Subcutaneous adipose tissue (tissue), 4 donors: ENCODE data around the gene CDCA3. TPM values are rescaled to one million over a fixed set of nuclear protein-coding genes. Genes with fewer than 3 reads are reported as not detected.

Experiments used
- total RNA-seq, 4 donors: library from RNA; depleted of rRNA; stranded (reverse); fragments of >200 nt; gene quantifications; one replicate each; pipeline ENCODE4 v1.1.0, GENCODE V29; 2016
- TF ChIP-seq, protein P1 (sequence below): fragments of 450-650 bp; IDR thresholded peaks from one replicate; pipeline ENCODE4 v1.5.1; 2016; ENCODE audit warnings: low read depth, mild to moderate bottlenecking, control low read depth, antibody characterized with exemption, moderate library complexity

CDCA3 gene
- total RNA-seq, 4 donors from 2014 or later, result 0.38 to 2.6 (median 1.9) TPM; not detected in 1

DNA sequence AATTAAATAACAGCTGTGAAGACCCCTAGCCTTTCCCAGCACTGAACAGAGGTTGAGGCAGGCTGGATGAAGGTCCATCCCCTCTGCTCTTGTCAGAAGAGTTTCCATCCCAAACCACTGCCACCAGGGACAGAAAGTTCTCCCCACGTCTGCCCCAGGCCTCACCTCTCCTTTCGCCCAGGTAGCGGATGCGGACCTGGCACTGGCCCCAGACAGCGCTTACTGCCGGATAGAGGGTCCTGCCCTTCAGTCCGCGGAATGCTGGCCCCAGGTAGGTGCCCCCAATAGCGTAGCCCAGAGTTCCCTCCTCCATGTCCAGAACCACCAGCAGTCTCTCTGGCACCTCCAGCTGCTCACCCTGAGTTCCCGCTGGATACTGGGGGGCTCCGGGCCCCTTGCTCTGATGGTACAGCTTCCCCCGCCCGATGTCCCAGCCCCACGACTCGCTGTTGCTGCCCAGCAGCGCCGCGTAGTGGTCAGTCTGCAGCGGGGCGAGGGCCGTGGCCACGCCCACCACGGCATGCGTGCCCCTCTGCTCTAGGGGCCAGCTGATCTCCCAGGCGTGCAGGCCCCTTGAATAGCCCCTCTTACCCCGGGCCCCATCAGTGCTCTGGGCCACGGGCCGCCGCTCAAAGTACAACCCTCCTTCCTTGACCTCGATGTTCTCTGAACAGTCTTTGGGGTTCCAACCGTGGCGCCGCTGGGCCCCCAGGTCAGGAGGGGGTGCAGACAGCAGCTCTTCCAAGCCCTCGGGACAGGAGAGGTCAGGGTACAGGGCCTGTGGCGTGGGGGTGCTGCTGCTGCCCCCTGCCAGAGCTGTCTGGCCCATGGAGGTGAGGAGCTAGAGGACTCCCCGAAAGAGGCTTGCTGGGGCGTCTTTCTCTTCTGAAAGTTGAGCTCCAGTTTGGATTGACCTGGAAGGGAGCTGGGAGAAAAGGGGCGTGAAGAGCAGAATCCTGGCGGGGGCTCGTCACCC is 21.3 kb upstream of the CDCA3 start:
- TF ChIP-seq, protein P1, sequence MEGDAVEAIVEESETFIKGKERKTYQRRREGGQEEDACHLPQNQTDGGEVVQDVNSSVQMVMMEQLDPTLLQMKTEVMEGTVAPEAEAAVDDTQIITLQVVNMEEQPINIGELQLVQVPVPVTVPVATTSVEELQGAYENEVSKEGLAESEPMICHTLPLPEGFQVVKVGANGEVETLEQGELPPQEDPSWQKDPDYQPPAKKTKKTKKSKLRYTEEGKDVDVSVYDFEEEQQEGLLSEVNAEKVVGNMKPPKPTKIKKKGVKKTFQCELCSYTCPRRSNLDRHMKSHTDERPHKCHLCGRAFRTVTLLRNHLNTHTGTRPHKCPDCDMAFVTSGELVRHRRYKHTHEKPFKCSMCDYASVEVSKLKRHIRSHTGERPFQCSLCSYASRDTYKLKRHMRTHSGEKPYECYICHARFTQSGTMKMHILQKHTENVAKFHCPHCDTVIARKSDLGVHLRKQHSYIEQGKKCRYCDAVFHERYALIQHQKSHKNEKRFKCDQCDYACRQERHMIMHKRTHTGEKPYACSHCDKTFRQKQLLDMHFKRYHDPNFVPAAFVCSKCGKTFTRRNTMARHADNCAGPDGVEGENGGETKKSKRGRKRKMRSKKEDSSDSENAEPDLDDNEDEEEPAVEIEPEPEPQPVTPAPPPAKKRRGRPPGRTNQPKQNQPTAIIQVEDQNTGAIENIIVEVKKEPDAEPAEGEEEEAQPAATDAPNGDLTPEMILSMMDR, result no peak

DNA sequence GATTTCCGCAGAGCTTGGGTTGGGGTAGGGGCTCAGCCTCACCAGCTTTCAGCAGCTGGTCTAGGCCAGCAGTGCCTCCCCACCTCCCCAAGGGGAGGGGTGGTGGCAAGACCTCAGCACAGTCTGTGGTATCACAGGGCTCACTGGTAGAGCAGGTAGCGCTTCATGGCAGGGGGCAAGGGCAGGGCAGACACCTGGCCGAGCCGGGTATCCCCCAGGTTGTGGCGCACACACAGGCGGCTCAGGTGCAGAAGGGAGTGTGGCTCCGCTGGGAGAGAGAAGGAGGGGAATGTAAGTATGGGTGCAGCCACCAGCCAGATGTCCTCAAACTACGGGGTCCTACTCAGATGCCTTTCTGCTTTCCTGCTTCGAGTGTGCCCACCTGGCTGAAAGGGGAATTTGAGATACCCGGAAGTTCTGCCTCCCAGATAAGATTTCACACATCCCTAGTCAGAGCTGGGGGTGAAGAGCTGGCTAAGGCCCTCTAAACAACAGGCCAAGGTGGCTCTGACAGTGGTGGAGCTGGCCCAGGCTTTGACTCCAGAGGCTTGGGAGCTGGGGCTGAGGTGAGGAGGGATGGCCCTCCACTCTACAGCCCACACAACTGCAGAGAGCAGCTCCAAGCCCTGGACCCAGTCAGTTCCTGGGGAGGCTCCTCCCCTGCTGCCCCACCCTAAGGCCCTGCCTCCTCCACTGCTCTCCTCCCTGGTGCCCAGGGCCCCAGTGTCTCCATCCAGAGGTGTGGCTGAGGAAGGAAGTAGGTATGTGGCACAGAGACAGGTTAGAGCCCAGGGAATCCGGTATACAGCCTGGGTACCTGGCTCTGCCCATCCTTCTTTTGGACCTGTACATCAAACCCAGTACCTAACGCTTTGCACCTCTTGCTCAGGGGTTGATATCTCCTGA is 20.2 kb upstream of the CDCA3 start:
- TF ChIP-seq, protein P1, result no peak

DNA sequence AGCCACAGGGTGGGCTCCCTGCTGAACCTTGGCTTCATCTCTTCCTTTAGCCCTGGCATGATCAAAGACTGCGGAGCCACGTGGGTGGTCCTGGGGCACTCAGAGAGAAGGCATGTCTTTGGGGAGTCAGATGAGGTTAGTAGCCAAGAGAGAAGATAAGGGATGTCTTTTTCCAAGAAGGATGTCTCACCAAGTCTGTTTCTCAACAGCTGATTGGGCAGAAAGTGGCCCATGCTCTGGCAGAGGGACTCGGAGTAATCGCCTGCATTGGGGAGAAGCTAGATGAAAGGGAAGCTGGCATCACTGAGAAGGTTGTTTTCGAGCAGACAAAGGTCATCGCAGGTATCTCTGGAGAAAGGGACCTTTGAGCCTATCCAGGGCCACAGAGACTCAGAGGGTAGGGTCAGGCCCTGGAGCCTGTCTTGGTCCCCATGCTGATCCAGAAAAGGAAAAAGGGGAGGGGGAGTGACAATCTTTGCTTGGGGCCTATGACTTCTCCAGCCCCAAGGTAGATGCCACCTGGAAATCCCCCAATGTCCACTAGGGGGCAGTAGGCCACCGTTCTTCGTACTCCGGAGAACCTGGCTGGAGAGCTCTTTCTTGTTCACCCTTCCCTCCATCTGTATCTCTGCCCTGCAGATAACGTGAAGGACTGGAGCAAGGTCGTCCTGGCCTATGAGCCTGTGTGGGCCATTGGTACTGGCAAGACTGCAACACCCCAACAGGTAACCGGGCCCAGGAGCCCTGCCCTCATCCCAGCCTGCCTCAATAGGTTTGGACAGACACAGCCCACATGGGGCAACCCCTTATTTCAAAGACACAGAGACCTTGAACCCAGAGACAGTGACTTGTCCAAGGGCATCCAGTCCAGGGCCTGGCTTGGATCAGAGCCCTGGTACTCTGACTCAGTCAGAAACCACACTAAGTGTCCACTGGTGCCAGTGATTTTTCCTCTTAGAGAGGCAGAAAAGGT is 18.2 kb upstream of the CDCA3 start:
- TF ChIP-seq, protein P1, result no peak

DNA sequence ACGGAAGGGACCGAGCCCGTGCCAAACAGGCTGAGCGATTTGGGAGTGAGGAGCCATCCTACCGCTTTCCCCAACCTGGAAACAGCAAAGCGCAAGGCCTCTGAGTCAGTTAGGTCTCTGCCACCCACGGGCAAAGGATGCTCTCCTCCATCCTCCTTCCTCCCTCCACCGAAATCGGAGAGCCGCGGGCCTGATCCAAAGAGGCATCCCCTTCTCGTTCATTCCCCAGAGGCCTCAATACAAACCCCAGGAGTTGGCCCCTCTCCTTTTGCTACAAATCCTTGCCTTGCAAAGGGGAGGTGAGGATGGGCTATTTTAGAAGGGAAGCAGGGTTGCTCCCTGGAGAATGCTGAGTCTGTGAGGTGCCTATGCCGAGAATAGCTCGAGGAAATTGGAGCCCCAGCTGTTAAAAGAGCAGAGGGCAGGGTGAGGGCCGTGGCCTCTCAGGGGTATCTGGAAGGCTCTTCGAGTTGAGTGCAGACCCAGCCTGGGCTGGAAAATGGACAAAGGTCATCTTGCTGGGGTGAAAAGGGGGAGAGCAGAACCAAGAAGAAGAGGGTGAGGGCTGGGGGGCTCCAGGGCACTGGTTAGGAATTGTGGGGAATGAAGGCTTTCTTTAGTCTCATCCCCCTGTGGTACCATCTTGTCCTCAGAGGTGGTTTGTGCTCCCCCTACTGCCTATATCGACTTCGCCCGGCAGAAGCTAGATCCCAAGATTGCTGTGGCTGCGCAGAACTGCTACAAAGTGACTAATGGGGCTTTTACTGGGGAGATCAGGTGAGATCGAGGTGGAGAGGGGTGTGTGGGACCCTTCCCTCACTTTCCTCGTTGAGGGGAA is 17.3 kb upstream of the CDCA3 start:
- TF ChIP-seq, protein P1, result no peak

DNA sequence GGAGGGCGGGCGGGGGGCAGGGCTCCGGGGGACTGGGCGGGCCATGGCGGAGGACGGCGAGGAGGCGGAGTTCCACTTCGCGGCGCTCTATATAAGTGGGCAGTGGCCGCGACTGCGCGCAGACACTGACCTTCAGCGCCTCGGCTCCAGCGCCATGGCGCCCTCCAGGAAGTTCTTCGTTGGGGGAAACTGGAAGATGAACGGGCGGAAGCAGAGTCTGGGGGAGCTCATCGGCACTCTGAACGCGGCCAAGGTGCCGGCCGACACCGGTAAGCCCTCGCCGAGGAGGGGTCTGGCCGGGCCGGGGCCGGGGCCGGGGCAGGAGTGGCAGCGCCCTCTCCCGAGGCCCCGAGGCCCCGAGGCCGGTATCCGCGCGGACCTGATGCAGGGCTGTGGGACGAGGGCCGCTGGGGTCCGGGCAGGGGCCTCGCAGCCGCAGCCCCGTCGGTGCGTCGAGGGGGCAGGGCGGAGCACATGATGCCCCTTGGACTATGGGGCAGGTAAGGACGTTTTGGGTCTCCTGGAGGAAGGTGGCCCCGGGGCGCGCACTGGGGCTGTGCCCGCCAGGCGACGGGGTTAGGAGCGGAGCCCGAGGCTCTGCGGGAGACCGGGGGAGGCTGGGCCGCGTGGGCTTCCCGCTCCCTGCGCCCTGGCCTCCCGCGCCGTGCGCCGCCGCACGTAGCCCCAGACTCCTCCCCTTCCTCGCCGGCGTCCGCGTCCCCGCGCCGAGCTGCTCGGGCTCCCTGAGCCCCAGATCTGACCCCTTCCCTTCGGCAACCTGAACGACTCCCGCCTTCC is 16.5 kb upstream of the CDCA3 start, which contains the start of gene TPI1:
Gene TPI1, plus strand, starts transcription at position 119 of the 798 bp plus-strand sequence. Its CDS starts 36 bp downstream, at position 155.
- TF ChIP-seq, protein P1, result no peak
